Nephron (organoid): Measurements from ENCODE around the gene CD58.

ENCODE experiments used
- H3K27ac Mint-ChIP-seq, 3 experiments: 2 replicates each; pipeline ENCODE4 v1.8.0; 2020; ENCODE audit warnings: mixed read lengths in 3 of 3, mild to moderate bottlenecking in 2 of 3, moderate library complexity in 1 of 3
- H3K27me3 Mint-ChIP-seq: 2 replicates; pipeline ENCODE4 v1.8.0; 2021; ENCODE audit warnings: low read depth, mild to moderate bottlenecking, moderate library complexity, mixed read lengths
- H3K36me3 Mint-ChIP-seq: 2 replicates; pipeline ENCODE4 v1.8.0; 2020; ENCODE audit warnings: low read depth, mixed read lengths
- H3K4me1 Mint-ChIP-seq: 2 replicates; pipeline ENCODE4 v1.8.0; 2020; ENCODE audit warnings: mixed read lengths
- H3K4me3 Mint-ChIP-seq, 3 experiments: 2 replicates each; pipeline ENCODE4 v1.8.0; 2020; ENCODE audit warnings: mild to moderate bottlenecking in 3 of 3, mixed read lengths in 3 of 3, moderate library complexity in 2 of 3
- H3K9me3 Mint-ChIP-seq: 2 replicates; pipeline ENCODE4 v1.8.0; 2020; ENCODE audit warnings: mixed read lengths
- TF ChIP-seq, protein P1 (sequence below), 3 experiments: fragments of 200-600 bp; sonication (generic); IDR thresholded peaks; one replicate each; pipeline ENCODE4 v1.5.0; 2021; ENCODE audit warnings: antibody characterized with exemption in 3 of 3; ENCODE audit not compliant: unreplicated experiment in 3 of 3

Gene CD58

DNA sequence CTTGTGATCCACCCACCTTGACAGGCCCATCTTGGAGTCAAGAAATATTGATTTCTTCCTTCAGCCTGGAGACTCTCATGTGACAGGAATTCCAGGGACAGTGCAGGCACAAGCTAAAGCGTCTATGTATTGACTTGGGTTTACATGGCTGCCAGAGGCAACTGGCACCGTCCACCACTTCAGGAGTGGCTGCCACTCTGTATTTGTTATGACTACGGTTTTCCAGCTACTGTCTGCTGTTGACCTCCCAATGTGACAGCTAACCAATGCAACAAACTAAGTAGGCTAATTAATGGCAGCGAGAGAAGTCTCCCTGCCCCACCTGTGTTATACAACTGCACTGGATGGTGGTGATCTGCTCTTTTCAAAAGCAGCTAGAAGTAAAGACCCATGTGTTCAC, 56.9 kb downstream of the CD58 start:
- TF ChIP-seq, protein P1, sequence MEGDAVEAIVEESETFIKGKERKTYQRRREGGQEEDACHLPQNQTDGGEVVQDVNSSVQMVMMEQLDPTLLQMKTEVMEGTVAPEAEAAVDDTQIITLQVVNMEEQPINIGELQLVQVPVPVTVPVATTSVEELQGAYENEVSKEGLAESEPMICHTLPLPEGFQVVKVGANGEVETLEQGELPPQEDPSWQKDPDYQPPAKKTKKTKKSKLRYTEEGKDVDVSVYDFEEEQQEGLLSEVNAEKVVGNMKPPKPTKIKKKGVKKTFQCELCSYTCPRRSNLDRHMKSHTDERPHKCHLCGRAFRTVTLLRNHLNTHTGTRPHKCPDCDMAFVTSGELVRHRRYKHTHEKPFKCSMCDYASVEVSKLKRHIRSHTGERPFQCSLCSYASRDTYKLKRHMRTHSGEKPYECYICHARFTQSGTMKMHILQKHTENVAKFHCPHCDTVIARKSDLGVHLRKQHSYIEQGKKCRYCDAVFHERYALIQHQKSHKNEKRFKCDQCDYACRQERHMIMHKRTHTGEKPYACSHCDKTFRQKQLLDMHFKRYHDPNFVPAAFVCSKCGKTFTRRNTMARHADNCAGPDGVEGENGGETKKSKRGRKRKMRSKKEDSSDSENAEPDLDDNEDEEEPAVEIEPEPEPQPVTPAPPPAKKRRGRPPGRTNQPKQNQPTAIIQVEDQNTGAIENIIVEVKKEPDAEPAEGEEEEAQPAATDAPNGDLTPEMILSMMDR (IDR thresholded peaks at IDR 0.05; ENCODE audit: unreplicated experiment in 3 of 3), result no peak
- Mint-ChIP-seq H3K27me3 (no peaks in the 10 kb centered on the region), H3K36me3 (no peaks in the 10 kb centered on the region), H3K9me3 (no peaks in the 10 kb centered on the region), H3K4me1 (no peaks in the 10 kb centered on the region), H3K27ac (no peak overlapping the region), H3K4me3 (no peak overlapping the region)

DNA sequence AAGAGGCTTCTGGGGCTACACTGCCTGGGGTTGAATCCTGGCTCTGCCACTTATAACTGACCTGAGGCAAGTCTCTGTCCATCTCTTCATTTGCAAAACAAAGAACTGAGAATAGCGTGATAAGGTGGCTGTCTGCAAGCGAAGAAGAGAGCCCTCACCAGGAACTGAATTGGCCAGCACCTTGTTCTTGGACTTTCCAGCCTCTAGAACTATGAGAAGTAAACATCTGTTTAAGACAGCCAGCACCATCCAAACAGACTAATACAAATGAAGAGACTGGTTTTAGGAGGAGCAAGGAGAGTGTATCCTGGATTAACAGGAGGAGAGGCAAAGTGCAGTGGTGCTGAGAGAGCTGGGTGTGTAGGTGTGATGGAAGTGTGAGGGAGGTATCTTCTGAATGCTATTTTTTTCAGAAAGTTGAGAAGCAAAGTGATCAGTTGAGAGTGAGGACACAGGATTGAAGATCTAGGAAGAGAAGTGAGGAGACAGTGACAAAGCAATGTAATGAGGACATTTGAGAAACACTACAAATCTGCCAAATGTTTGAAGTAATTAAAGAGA, 59.3 kb downstream of the CD58 start:
- TF ChIP-seq, protein P1 (IDR thresholded peaks at IDR 0.05; ENCODE audit: unreplicated experiment in 3 of 3), result no peak
- no peaks in the 10 kb centered on the region for H3K36me3 Mint-ChIP-seq
- peaks cover 5% of the 10 kb centered on the region for H3K27me3 Mint-ChIP-seq
- H3K27ac Mint-ChIP-seq, result no peak overlapping the region
- H3K9me3 Mint-ChIP-seq, result no peaks in the 10 kb centered on the region
- H3K4me1 Mint-ChIP-seq, result no peaks in the 10 kb centered on the region
- H3K4me3 Mint-ChIP-seq, result no peak overlapping the region

DNA sequence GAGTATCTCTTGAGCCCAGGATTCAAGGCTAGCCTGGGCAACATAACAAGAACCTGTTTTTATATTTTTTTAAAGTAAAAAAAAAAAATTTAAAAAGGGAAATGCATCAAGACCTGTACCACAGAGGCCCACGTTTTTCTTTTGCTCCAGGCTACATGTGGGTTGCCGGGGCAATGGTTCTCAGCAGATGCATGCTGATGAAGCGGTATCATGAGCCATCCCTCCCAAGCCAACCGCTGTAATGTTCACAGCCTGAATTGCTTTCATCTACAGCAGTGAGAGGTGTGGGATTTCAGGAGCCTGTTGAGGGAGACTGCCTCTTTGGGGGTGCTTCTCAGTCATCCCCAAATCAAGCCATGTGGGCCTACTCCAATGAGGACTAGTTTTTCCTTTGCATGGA, 60.5 kb downstream of the CD58 start:
- Mint-ChIP-seq H3K9me3 (no peaks in the 10 kb centered on the region), H3K4me3 (no peak overlapping the region), H3K4me1 (no peaks in the 10 kb centered on the region), H3K27me3 (peaks cover 5% of the 10 kb centered on the region), H3K27ac (no peak overlapping the region), H3K36me3 (no peaks in the 10 kb centered on the region)
- TF ChIP-seq, protein P1 (IDR thresholded peaks at IDR 0.05; ENCODE audit: unreplicated experiment in 3 of 3), result no peak

DNA sequence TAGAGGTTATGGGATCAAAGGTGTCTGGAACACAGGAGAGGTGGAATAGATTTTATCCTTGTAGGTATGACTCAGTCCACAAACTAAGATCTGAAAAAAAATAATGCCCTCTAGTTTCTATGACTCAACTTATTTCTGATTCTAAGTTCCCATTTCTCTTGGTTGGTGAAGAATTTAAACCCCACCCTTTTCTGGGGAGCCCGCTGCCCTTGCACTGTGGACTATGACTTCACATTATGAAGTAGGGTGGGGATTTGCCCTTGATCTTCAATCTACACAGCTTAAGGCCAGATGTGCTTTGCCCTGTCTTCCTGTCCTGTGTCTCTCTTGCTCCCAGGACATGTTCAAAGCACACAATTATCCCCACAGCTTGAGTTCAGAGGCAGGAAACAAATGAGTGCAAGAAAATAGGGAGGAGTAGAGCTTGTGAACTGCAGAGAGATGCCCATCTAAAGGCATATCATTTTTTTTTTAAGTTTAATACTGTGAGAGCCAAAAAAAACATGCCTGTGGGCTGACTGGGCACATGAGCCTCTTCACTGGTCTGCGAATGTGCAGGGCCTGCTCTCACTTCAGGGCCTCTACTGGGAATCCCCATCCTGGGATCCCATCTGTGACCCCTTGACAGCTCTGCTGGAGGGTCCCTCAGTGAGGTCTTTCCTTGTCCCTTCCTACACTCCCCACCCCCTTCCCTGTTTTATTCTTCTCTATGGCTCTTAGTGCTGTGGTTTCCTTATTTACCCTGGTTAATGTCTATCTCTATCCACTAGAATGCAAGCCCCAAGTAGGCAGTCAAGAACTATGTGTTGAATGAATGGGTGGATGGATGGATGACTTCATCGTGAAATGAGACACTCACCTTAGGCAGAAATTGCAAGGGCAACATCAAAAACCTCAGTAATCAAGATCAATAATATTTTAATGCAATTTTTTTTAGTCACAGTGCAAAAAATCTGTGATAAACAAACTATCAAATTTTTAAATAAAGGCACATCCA, 61.5 kb downstream of the CD58 start:
- Mint-ChIP-seq H3K4me3 (no peak overlapping the region), H3K27ac (no peak overlapping the region), H3K4me1 (no peaks in the 10 kb centered on the region), H3K27me3 (peaks cover 5% of the 10 kb centered on the region), H3K36me3 (no peaks in the 10 kb centered on the region), H3K9me3 (no peaks in the 10 kb centered on the region)
- TF ChIP-seq, protein P1 (IDR thresholded peaks at IDR 0.05; ENCODE audit: unreplicated experiment in 3 of 3), result no peak

GRCh38 chr1:116508085-116508983, 62.5 kb downstream of the CD58 start:
- H3K4me3 Mint-ChIP-seq, result no peak overlapping the region

More at GRCh38 chr1:116508085-116508983, 62.5 kb downstream of the CD58 start:
- Mint-ChIP-seq H3K27ac (no peak overlapping the region), H3K4me1 (no peaks in the 10 kb centered on the region), H3K36me3 (no peaks in the 10 kb centered on the region), H3K9me3 (no peaks in the 10 kb centered on the region), H3K27me3 (peaks cover 5% of the 10 kb centered on the region)
- TF ChIP-seq, protein P1 (IDR thresholded peaks at IDR 0.05; ENCODE audit: unreplicated experiment in 3 of 3), result no peak
